Gastroesophageal sphincter (tissue), 4 donors: ENCODE data around the gene DNAJC5. TPM values are rescaled to one million over a fixed set of nuclear protein-coding genes. Genes with fewer than 3 reads are reported as not detected.

Source experiments
- ATAC-seq: fragments of 150-250 bp; one replicate; pipeline ENCODE4 v1.9.1; 2016; ENCODE audit warnings: mild to moderate bottlenecking, moderate library complexity
- H3K27ac ChIP-seq, 4 donors: fragments of 200-600 bp; sonication (generic) in 3 of 4; 1 replicate in 3 of 4; 2 replicates in 1 of 4; pipeline ENCODE4 v1.5.1; 2016 to 2019
- H3K27me3 ChIP-seq: fragments of 200-600 bp; sonication (generic); one replicate; pipeline ENCODE4 v1.5.1; 2019
- H3K36me3 ChIP-seq, 2 donors: fragments of 200-600 bp; sonication (generic); one replicate each; pipeline ENCODE4 v1.5.1; 2019; ENCODE audit warnings: control low read depth in 1 of 2
- H3K4me1 ChIP-seq, 3 donors: fragments of 200-600 bp; sonication (generic); 1 replicate in 2 of 3; 2 replicates in 1 of 3; pipeline ENCODE4 v1.5.1; 2016 to 2019; ENCODE audit warnings: control low read depth in 2 of 3
- H3K4me3 ChIP-seq, 2 donors: fragments of 200-600 bp; sonication (generic); one replicate each; pipeline ENCODE4 v1.5.1; 2019; ENCODE audit warnings: mild to moderate bottlenecking in 1 of 2, moderate library complexity in 1 of 2
- H3K9me3 ChIP-seq, 3 donors: fragments of 200-600 bp; sonication (generic); one replicate each; pipeline ENCODE4 v1.5.1; 2017 to 2019; ENCODE audit warnings: control low read depth in 2 of 3
- EP300 ChIP-seq: sonication (generic); formaldehyde crosslinking; IDR thresholded peaks from one replicate; pipeline ENCODE4 v1.6.1; 2017; ENCODE audit warnings: antibody characterized with exemption, mild to moderate bottlenecking
- POLR2A ChIP-seq, 2 donors: fragments of 450-650 bp; IDR thresholded peaks; one replicate each; pipeline ENCODE4 v1.6.1; 2017; ENCODE audit warnings: antibody characterized with exemption in 2 of 2, mild to moderate bottlenecking in 2 of 2, moderate library complexity in 1 of 2
- POLR2AphosphoS5 ChIP-seq: sonication (generic); formaldehyde crosslinking; IDR thresholded peaks from one replicate; pipeline ENCODE4 v1.6.1; 2017; ENCODE audit warnings: antibody characterized with exemption
- WGBS, 2 donors: methylation state at CpG; one replicate each; pipeline ENCODE4 v1.1.5; 2018; ENCODE audit warnings: low coverage in 1 of 2; 5-methylcytosine and 5-hydroxymethylcytosine counted together
- total RNA-seq, 4 donors: library from RNA; depleted of rRNA; stranded (reverse); fragments of >200 nt; gene quantifications; one replicate each; pipeline ENCODE4 v1.1.0, GENCODE V29; 2016
- TF ChIP-seq, protein P1 (sequence below), 4 experiments: fragments of 200-600 bp in 2 of 4; fragments of 450-650 bp in 2 of 4; sonication (generic) in 1 of 4; IDR thresholded peaks; one replicate each; pipeline ENCODE4 v1.5.1; 2017 to 2019; ENCODE audit warnings: antibody characterized with exemption in 4 of 4, mild to moderate bottlenecking in 2 of 4, moderate library complexity in 2 of 4

Gene DNAJC5
- total RNA-seq, 4 donors from 2014 or later = 44.7 to 70.6 (median 47.6) TPM

DNA sequence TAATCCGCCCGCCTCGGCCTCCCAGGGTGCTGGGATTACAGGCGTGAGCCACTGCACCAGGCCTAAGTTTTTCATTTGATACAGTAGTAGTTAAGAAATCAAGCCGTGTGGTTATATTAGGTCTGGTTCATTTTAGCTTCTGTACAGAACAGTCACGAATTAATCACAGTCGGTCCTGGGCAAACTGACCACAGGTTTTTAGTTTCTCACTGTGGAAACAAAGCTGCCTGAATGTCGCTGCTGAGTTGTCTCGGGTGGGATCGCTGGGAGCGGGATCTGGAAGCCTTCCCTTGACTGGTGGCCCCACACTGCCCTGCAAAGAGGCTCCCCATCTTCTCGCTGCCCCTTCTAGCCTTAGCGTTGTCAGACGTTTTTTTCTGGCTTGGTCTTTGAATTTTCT lies 42.7 kb downstream of the DNAJC5 start:
- WGBS, 2 donors = 61 to 73% methylated on average over 9 to 10 of the region's 14 CpGs

DNA sequence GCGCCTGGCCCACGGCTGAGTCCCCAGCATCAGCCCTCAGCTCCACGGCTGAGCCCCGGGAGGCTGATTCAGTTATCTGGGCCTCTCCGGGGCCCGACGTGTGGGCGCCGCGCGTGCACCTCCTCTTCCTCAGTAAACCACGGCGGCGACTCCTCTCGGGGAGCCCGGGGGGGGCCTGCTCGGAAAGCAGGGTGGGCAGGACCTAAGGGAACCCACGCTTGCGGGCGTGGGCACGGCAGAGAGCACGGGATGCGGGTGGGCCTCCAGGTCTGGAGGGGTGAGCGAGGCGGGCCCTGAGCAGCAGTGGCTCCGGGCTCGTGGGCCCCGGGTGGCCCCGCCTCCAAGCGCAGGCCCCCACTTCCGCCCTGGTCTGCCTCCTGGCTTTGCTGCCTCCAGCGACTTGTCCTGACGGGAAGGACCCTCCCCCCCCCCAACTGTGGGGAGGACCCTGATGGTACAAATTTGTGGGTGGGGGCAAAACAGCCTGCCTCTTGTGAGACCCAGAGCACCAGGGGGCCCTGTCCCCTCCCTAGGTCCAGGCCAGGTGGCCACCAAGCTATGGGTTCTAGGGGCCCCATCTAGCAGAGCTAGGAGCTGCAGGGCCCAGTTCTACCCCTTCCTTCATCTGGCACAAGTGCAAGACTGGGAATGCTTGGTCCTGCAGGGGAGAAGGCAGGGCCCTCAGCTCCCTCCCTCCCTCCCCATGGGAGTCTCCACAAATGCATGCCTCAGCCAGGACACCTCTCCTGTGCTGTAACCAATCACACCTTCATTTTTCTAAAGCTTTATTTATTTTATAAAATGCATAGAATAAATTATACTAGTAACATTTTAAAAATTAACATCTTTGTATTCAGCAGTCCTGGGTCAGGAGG lies 44.4 kb downstream of the DNAJC5 start:
- no peak for ATAC-seq
- TF ChIP-seq, protein P1, sequence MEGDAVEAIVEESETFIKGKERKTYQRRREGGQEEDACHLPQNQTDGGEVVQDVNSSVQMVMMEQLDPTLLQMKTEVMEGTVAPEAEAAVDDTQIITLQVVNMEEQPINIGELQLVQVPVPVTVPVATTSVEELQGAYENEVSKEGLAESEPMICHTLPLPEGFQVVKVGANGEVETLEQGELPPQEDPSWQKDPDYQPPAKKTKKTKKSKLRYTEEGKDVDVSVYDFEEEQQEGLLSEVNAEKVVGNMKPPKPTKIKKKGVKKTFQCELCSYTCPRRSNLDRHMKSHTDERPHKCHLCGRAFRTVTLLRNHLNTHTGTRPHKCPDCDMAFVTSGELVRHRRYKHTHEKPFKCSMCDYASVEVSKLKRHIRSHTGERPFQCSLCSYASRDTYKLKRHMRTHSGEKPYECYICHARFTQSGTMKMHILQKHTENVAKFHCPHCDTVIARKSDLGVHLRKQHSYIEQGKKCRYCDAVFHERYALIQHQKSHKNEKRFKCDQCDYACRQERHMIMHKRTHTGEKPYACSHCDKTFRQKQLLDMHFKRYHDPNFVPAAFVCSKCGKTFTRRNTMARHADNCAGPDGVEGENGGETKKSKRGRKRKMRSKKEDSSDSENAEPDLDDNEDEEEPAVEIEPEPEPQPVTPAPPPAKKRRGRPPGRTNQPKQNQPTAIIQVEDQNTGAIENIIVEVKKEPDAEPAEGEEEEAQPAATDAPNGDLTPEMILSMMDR (IDR thresholded peaks at IDR 0.05) = no peak
- TF ChIP-seq EP300 (no peak), POLR2AphosphoS5 (no peak), POLR2A (IDR thresholded peaks at IDR 0.05) (no peak)
- Histone ChIP-seq H3K4me3 (no peak overlapping the region), H3K4me1 (peaks cover 0 to 27% (median 0%) of the 10 kb centered on the region in 3 donors), H3K27me3 (no peaks in the 10 kb centered on the region), H3K27ac (peak overlapping the region in 1 of 4 donors; percentile 24), H3K9me3 (no peaks in the 10 kb centered on the region), H3K36me3 (peaks cover 0 to 85% of the 10 kb centered on the region in 2 donors)
- WGBS, 2 donors = no CpG with 5 or more reads among the region's 33 CpGs

More for the DNA sequence above, 42.7 kb downstream of the DNAJC5 start:
- H3K27ac ChIP-seq = no peak overlapping the region
- TF ChIP-seq, protein P1 (IDR thresholded peaks at IDR 0.05) = no peak
- TF ChIP-seq POLR2A (IDR thresholded peaks at IDR 0.05) (no peak), EP300 (no peak), POLR2AphosphoS5 (no peak)
- H3K4me1 ChIP-seq = peaks cover 0 to 10% (median 0%) of the 10 kb centered on the region in 3 donors
- peaks cover 0 to 84% of the 10 kb centered on the region in 2 donors for H3K36me3 ChIP-seq
- no peaks in the 10 kb centered on the region for H3K9me3 ChIP-seq
- no peaks in the 10 kb centered on the region for H3K27me3 ChIP-seq
- no peak overlapping the region for H3K4me3 ChIP-seq
- ATAC-seq = no peak

DNA sequence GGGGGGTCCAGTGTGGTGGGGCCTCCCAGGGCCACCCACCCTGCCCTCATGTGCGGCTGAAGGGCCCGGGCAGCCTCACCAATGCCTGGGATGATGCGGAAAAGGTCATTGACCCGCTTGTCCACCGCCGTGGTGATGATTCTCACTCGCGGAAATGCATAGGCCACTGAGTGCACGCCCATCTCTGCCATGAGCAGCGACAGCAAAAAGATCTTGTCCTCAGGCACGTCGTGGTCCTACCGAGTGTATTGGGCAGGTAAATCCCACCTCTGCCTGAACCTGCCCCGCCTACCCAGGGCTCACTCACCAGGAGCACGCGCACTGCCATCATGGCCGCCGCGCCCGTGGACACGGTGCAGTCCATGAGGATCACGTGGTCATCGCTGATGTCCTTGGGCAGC lies 45.1 kb downstream of the DNAJC5 start:
- WGBS, 2 donors = no CpG with 5 or more reads among the region's 23 CpGs
- Histone ChIP-seq H3K27ac (no peak overlapping the region), H3K4me3 (no peak overlapping the region), H3K27me3 (no peaks in the 10 kb centered on the region), H3K4me1 (peaks cover 0 to 29% (median 0%) of the 10 kb centered on the region in 3 donors), H3K36me3 (peaks cover 0 to 85% of the 10 kb centered on the region in 2 donors), H3K9me3 (no peaks in the 10 kb centered on the region)
- no peak for ATAC-seq
- TF ChIP-seq, protein P1 (IDR thresholded peaks at IDR 0.05) = no peak
- TF ChIP-seq POLR2A (IDR thresholded peaks at IDR 0.05) = no peak
- TF ChIP-seq POLR2AphosphoS5 = no peak
- TF ChIP-seq EP300 = no peak

DNA sequence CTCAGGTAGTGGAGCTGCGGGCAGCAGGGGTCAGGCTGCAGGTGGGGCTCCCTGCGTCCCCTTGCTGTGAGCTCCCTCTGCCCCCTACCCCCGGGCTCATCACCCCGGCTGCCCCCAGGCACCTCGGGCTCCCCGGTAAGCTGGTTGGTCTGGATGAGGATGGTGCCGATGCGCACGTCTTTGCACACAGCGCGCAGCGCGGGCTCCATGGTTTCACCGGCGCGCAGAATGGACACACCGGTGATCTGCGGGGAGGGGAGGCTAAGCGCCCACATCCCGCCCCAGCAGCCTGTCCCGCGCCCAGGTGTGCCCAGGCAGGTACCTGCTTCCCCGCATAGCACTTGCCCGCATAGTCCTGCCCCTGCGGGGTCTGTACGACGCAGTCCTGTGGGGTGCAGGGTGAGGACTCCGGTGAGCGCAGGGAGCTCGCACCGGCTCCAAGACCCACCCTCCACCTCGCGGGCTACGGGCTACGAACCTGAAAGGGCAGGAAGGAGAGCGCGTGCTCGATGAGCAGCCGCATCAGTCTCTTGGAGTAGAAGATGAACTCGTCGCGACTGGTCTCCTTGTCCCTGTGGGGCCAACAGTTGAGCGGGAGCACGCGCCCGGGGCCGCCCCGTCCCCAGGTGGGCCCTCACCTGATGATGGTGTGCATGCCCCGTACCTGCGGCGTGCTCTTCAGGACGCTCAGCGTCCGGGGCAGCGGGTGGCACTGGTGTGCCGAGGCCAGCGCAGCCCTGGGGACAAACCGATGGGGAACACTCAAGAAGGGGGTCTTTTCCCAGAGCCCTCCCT lies 45.7 kb downstream of the DNAJC5 start:
- no peak for TF ChIP-seq POLR2A (IDR thresholded peaks at IDR 0.05)
- TF ChIP-seq EP300 = no peak
- TF ChIP-seq, protein P1 (IDR thresholded peaks at IDR 0.05) = no peak
- TF ChIP-seq POLR2AphosphoS5 = no peak
- Histone ChIP-seq H3K27ac (peak overlapping the region in 1 of 4 donors; percentile 69), H3K4me1 (peaks cover 0 to 29% (median 0%) of the 10 kb centered on the region in 3 donors), H3K9me3 (no peaks in the 10 kb centered on the region), H3K27me3 (no peaks in the 10 kb centered on the region), H3K4me3 (no peak overlapping the region), H3K36me3 (peaks cover 0 to 85% of the 10 kb centered on the region in 2 donors)
- WGBS, 2 donors = no CpG with 5 or more reads among the region's 58 CpGs
- no peak for ATAC-seq
